ENCODE data around the gene FKRP. TPM values are rescaled to one million over a fixed set of nuclear protein-coding genes. Genes with fewer than 3 reads are reported as not detected.
"Not testable (repeated sequence)": the region's sequence is repeated elsewhere in the genome, so short reads cannot be mapped to it uniquely, and the experiment has no call there.

The FKRP gene
- total RNA-seq, 1 experiment from 2014 or later: 42.4 TPM

DNA sequence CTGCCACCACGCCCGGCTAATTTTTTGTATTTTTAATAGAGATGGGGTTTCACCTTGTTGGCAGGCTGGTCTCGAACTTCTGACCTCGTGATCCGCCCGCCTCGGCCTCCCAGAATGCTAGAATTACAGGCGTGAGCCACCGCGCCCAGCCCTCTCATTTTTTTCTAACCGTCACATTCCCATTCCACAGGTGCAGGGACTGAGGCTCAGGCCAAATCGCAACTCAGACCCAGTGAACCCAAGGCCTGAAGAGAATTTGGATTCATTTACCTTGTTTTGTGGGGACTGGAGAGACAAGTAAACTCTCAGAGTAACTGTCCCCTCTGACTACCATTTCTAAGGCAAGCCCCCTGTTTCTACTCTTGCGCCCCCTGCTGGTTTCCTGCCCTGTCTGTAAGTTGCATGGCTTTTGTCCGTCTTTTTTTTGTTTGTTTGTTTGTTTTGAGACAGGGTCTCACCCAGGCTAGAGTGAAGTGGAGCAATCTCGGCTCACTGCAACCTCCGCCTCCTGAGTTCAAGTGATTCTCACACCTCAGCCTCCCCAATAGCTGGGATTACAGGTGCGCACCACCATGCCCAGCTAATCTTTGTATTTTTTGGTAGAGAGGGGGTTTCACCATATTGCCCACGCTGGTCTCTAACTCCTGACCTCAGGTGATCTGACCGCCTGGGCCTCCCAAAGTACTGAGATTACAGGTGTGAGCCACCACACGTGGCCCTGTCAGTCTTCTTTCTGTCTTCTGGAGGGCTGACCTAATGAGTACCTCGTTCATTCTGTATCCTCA lies 2.7 kb downstream of the FKRP start:
- in situ Hi-C loops (cut with HindIII; ENCODE audit: low sequenced_read_pairs): no loop called here
- peak; percentile 38 for DNase-seq (ENCODE audit: low spot score)

- DNase-seq (ENCODE audit: low spot score): peak; percentile 84
These were observed 7.7 kb downstream of the FKRP start for GRCh38 chr19:46753420-46754155.

GRCh38 chr19:46755077-46755852 lies 9.4 kb downstream of the FKRP start:
- in situ Hi-C loops (cut with HindIII; ENCODE audit: low sequenced_read_pairs): no loop called here
- no peak for DNase-seq (ENCODE audit: low spot score)

More at GRCh38 chr19:46753420-46754155, 7.7 kb downstream of the FKRP start:
- in situ Hi-C loops (cut with HindIII; ENCODE audit: low sequenced_read_pairs): no loop called here

- in situ Hi-C loops (cut with HindIII; ENCODE audit: low sequenced_read_pairs): no loop called here
These were observed 10.1 kb downstream of the FKRP start for GRCh38 chr19:46755853-46756543.

DNA sequence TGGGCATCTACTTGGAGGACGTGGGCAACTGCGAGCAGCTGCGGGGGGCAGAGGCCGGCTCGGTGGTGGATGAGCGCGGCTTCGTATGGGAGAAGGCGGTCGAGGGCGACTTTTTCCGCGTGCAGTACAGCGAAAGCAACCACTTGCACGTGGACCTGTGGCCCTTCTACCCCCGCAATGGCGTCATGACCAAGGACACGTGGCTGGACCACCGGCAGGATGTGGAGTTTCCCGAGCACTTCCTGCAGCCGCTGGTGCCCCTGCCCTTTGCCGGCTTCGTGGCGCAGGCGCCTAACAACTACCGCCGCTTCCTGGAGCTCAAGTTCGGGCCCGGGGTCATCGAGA lies 10.7 kb downstream of the FKRP start:
- no peak for DNase-seq (ENCODE audit: low spot score)
- in situ Hi-C loops (cut with HindIII; ENCODE audit: low sequenced_read_pairs): no loop called here

More at GRCh38 chr19:46755853-46756543, 10.1 kb downstream of the FKRP start:
- DNase-seq (ENCODE audit: low spot score): no peak

GRCh38 chr19:46759206-46759605 lies 13.3 kb downstream of the FKRP start:
- DNase-seq (ENCODE audit: low spot score): no peak
- in situ Hi-C loops (cut with HindIII; ENCODE audit: low sequenced_read_pairs): no loop called here

DNA sequence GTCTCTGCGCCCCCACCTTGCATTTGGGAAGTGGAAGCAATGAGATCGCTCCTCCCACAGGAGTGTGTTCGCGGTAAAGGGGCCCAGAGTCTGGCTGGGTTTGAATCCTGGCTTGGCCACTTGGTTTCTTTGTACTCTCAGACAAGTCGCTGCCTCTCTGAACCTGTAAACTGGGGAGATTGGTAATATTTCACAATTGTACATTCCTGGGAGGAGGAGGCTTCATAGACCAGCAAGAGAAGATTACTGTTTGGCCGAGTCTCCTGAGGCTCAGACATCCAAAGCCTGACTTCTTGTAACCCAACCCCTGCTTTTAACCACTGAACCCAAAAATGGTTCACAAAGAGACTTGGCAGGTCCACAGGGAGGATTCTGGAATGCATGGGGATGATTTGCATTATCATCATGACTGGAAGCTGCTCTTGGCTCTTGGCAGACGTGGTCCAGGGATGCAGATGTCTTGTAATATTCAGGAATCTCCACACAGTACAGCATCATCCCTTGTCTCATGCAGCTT lies 14.0 kb downstream of the FKRP start:
- in situ Hi-C loops (cut with HindIII; ENCODE audit: low sequenced_read_pairs): no loop called here
- DNase-seq (ENCODE audit: low spot score): no peak

GRCh38 chr19:46760363-46760762 lies 14.5 kb downstream of the FKRP start:
- in situ Hi-C loops (cut with HindIII; ENCODE audit: low sequenced_read_pairs): no loop called here
- no peak for DNase-seq (ENCODE audit: low spot score)

GRCh38 chr19:46760897-46761296 lies 15.0 kb downstream of the FKRP start:
- in situ Hi-C loops (cut with HindIII; ENCODE audit: low sequenced_read_pairs): not testable (repeated sequence)

DNA sequence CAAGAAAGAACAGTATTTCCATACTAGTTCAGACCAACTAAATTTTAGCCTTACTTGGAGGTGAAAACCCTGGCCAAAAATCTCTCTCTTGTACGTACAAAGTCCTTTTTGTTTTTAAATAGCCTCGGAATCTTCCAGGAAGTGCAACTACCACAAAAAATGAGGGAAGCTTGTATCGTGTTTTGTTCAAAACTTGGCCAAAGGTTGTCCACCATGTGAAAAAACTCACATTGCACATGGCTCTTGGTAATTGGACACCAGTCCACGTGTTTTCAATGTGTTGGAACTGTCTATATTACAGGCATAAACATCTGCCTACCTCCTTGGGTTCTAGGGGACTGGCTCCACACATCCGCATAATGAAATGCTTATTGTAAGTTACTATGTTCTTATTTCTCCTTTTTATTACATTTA lies 15.6 kb downstream of the FKRP start:
- in situ Hi-C loops (cut with HindIII; ENCODE audit: low sequenced_read_pairs): no loop called here

More at GRCh38 chr19:46760897-46761296, 15.0 kb downstream of the FKRP start:
- DNase-seq (ENCODE audit: low spot score): not testable (repeated sequence)

GRCh38 chr19:46762245-46762890 lies 16.5 kb downstream of the FKRP start:
- in situ Hi-C loops (cut with HindIII; ENCODE audit: low sequenced_read_pairs): no loop called here
- DNase-seq (ENCODE audit: low spot score): no peak

More for the DNA sequence above, 15.6 kb downstream of the FKRP start:
- no peak for DNase-seq (ENCODE audit: low spot score)

GRCh38 chr19:46764817-46765291 lies 19.0 kb downstream of the FKRP start:
- in situ Hi-C loops (cut with HindIII; ENCODE audit: low sequenced_read_pairs): no loop called here
- no peak for DNase-seq (ENCODE audit: low spot score)

DNA sequence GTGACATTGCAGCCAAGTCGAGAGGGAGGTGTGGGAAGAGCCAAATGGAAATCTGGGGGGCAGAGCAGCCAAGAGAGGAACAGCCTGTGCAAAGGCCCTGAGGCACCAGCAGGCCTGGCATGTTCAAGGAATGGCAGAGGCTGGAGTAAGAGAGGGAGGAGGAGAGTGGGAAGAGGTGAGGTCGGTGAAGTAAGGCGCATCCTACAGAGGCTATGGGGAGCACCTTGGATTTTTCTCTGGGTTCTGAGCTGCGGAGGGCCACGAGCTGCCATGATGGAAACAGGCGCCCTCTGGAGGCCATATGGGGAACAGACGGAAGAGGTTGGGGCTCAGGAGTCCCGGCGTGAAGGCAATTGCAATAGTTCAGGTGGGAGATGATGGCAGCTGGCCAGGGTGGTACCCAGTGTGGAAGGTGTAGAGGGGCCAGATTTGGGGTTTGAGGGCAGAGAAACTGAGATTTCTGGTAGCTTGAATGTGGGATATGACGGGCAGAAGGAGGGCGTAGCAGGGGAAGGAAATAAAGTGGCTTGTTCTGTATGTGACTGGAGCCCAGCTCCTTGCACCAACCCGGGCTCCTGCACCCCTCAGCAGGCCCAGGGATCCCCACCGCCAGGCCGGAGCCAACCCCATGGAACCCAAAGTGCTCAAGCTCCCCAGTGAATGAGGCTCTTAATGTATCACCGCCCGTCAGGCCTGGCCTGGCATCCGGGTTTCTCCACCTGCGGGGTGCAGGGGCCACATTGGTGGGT lies 20.9 kb downstream of the FKRP start:
- DNase-seq (ENCODE audit: low spot score): no peak
- in situ Hi-C loops (cut with HindIII; ENCODE audit: low sequenced_read_pairs): no loop called here

DNA sequence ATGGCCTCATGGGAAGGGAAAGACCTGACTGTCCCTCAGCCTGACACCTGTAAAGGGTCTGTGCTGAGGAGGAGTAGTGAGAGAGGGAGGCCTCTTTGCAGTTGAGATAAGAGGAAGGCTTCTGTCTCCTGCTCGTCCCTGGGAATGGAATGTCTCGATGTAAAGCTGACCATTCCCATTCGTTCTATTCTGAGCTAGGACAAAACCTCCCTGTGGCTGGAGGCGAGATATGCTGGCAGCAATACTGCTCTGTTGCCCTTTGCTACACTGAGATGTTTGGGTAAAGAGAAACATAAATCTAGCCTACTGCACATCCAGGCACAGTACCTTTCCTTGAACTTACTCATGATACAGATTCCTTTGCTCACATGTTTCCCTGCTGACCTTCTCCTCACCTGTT lies 22.9 kb downstream of the FKRP start:
- in situ Hi-C loops (cut with HindIII; ENCODE audit: low sequenced_read_pairs): not testable (repeated sequence)

GRCh38 chr19:46772170-46773017 lies 26.5 kb downstream of the FKRP start:
- in situ Hi-C loops (cut with HindIII; ENCODE audit: low sequenced_read_pairs): no loop called here
- no peak for DNase-seq (ENCODE audit: low spot score)

More for the DNA sequence above, 22.9 kb downstream of the FKRP start:
- not testable (repeated sequence) for DNase-seq (ENCODE audit: low spot score)

DNA sequence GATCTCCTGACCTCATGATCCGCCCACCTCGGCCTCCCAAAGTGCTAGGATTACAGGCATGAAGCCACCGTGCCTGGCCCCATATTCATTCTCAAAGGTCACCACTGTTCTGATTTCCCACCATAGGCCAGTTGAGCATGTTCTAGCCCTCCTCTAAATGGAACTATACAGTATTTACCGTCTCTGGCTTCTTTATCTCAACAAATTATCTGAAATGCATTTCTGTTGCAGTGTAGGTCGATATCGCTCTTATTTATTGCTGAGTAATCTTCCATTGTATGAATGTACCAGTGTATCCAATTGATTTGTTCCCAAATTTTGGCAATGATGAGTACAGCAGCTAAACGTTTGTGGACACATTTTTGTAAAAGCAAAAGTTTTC lies 27.2 kb downstream of the FKRP start:
- in situ Hi-C loops (cut with HindIII; ENCODE audit: low sequenced_read_pairs): no loop called here
- DNase-seq (ENCODE audit: low spot score): no peak
